ENCODE measurements around the gene MAT2A. TPM values are rescaled to one million over a fixed set of nuclear protein-coding genes. Genes with fewer than 3 reads are reported as not detected.

Gene MAT2A
- 84.9 and 114 TPM in 2 replicates for total RNA-seq

GRCh38 chr2:85538507-85539360 is at the start of gene MAT2A:
MAT2A (plus strand) TSS chr2:85539168; CDS start chr2:85539288, 120 bp downstream.

DNA sequence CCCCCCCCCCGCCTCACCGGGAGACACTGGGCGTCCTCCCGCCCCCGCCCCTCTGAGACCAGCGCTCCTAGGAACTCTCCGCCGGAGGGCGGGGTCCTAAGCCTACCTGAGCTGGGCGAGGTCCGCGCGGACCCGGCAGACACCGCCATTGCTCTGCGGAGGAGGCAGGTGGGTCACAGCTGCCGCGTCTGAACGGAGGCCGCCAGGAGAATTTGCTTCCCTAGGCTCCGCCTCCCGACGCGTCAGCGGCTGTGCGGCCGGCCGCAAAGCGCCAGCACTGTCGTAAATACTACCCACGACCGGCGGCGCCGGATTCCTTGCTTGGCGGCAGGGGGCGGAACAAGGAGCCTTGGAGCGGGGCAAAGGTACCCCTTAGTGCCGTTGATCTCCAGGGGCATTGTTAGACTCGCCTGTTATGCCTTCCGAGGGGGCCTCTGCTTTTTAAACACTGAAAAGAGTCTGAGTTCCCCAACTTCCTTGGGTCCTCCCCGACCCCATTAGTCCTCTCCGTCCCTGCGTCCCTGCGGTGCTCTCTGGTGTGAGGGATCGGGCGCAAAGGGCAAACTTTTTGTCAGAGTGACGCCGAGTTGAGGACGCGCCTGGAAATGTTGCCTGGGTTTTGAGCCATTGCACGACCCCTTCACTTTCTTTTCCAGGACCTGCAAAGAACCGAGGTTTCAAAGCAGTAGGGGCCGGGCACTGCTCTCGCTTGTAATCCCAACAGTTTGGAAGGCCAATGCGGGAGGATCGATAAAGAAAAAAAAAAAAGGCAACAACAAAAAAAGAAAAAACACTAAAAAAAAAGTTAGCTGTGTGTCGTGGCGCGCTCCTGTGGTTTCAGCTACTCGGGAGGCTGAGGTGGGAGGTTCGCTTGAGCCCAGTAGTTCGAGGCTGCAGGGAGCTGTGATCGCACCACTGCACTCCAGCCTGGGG is 22.6 kb downstream of the MAT2A start, which contains the start of gene GGCX:
Gene GGCX (minus strand): TSS at position 214 of the 933 bp plus-strand sequence. CDS start 65 bp downstream, at position 149.

DNA sequence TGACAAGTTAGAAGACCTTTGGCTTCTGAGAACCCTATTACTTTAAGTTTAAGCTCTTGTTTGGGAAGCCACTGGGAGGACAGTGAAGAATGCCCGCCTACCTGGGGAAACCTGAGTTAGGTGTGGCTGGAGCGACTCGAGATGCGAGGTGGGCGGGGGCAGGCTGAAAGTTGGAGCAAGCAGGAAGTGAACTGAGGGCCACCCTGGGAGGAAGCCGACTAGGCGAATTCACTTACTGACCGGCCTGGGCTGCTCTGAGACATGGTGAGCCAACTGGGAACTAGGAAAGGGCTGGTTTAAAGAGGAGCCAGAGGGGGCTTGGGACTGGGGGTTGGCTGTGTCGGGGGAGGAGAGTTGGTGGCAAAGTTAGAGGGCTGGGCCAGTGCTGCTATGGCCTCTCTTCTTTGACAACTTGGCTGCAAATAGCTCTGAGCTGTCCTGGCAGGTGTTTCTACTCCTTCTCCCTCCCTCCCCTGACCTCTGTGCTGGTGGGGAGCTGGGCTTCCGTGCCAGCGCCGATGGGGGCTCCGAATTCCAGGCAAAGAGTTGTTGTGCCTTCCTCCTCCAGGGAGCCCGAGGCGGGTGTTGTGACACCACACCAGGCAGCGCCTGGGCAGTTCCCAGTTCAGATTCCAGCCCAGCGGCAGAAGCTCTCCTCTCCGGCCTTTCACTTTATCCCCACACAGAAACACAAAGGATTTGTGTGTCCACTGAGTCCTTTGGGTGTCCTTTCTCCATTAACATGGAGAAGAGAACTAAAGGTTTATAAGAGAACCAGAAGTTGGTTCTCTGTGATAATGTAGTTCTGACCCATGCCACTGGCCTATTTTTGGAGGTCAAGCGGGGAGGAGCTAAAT is 38.6 kb downstream of the MAT2A start, which contains the start of gene VAMP8:
Gene VAMP8 (plus strand): TSS at position 201 of the 857 bp plus-strand sequence. CDS start 61 bp downstream, at position 262.

GRCh38 chr2:85584354-85584856 is 45.4 kb downstream of the MAT2A start, which contains the start of gene VAMP5:
VAMP5 (plus strand) TSS chr2:85584431; CDS start chr2:85584491, 60 bp downstream.

Other genes with a start within 250 kb of the MAT2A start
- 109 and 130 TPM in 2 replicates for gene TGOLN2, start 211.2 kb upstream of the MAT2A start, total RNA-seq
- gene RETSAT, start 184.6 kb upstream of the MAT2A start, total RNA-seq, result 47.4 and 53.5 TPM in 2 replicates
- 11.4 and 16.6 TPM in 2 replicates for gene ELMOD3, start 184.4 kb upstream of the MAT2A start, total RNA-seq
- gene CAPG, start 128.8 kb upstream of the MAT2A start, total RNA-seq, result 121 and 128 TPM in 2 replicates
- gene SH2D6, start 120.5 kb upstream of the MAT2A start, total RNA-seq, result 0.14 and 0.55 TPM in 2 replicates
- 45.7 and 58.6 TPM in 2 replicates for gene GGCX, start 22.3 kb downstream of the MAT2A start, total RNA-seq
- gene VAMP8, start 38.4 kb downstream of the MAT2A start, total RNA-seq, result 1.8 and 3.0 TPM in 2 replicates
- gene VAMP5, start 45.3 kb downstream of the MAT2A start, total RNA-seq, result 32.8 and 39.0 TPM in 2 replicates
- gene RNF181, start 56.6 kb downstream of the MAT2A start, total RNA-seq, result 232 and 290 TPM in 2 replicates
- gene TMEM150A, start 63.5 kb downstream of the MAT2A start, total RNA-seq, result 7.4 and 11.1 TPM in 2 replicates
- gene C2orf68, start 72.9 kb downstream of the MAT2A start, total RNA-seq, result 14.1 and 14.9 TPM in 2 replicates
- 34.9 and 35.6 TPM in 2 replicates for gene USP39, start 77.0 kb downstream of the MAT2A start, total RNA-seq
- gene SFTPB, start 129.0 kb downstream of the MAT2A start, total RNA-seq, result not detected in 2 replicates
- not detected in 2 replicates for gene GNLY, start 155.2 kb downstream of the MAT2A start, total RNA-seq
- gene ATOH8, start 214.8 kb downstream of the MAT2A start, total RNA-seq, result 29.3 and 72.5 TPM in 2 replicates